ENCODE results near the gene UBE2B. TPM values are rescaled to one million over a fixed set of nuclear protein-coding genes. Genes with fewer than 3 reads are reported as not detected.
"Not testable (repeated sequence)": the region's sequence is repeated elsewhere in the genome, so short reads cannot be mapped to it uniquely, and the experiment has no call there.

UBE2B gene
- total RNA-seq = 68.3 TPM

DNA sequence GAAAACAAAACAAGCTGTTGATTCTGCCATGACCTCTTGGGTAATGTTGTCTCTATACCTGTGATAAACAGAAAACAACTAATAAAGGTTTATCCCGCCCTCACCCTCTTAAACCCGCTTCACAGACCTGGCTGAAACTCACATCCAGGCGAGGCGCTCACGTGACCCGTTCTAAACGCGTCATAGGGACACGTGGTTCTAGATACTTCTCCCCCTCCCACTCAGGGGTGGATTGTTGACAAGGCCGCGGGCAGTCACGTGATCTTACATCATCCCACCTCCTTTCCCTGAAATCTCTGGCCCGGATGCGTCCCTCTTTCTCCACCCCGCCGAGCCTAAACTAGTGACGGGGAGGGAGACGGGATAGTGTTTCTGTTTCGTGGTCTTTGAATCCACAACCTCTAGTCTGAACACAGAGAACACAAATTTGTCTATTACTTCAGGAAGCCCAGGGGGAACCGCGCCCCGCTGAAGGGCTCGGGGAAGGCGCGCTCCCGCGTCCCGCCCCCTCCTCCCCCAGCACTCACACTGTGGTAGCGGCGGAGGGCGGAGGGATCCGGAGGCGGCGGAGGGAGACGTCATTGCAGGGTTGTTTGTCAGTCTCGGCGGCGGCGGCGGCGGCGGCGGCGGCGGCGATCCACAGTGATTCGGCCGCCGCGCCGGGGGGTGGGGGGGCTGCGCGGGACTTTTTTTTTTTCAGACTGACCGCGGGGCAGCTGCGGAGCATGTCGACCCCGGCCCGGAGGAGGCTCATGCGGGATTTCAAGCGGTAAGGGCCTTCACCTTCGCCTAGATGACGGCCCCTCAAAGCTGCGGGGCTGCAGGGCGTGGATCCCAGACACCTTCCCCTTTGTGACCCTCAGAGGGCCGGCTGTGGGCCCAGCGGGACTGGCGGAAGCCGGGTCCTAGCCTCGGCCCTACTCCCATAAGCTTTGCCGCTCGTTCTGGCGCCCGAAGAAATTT, at the start of gene UBE2B:
Gene UBE2B, plus strand, starts transcription at position 699 of the 963 bp plus-strand sequence. Its CDS starts 27 bp downstream, at position 726.
- peak within 1 kb of the TSS; percentile 99 for H3K27ac ChIP-seq
- peak within 1 kb of the TSS; percentile 76 to 81 for H3K4me3 ChIP-seq
- H3K27me3 ChIP-seq = no peaks in the 10 kb centered on the region
- H3K36me3 ChIP-seq = peaks cover 0 to 3% of the 10 kb centered on the region in 2 donors
- TF ChIP-seq, protein P1, sequence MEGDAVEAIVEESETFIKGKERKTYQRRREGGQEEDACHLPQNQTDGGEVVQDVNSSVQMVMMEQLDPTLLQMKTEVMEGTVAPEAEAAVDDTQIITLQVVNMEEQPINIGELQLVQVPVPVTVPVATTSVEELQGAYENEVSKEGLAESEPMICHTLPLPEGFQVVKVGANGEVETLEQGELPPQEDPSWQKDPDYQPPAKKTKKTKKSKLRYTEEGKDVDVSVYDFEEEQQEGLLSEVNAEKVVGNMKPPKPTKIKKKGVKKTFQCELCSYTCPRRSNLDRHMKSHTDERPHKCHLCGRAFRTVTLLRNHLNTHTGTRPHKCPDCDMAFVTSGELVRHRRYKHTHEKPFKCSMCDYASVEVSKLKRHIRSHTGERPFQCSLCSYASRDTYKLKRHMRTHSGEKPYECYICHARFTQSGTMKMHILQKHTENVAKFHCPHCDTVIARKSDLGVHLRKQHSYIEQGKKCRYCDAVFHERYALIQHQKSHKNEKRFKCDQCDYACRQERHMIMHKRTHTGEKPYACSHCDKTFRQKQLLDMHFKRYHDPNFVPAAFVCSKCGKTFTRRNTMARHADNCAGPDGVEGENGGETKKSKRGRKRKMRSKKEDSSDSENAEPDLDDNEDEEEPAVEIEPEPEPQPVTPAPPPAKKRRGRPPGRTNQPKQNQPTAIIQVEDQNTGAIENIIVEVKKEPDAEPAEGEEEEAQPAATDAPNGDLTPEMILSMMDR (IDR thresholded peaks at IDR 0.05) = peak in 1 of 3 experiments; percentile 17
- TF ChIP-seq POLR2AphosphoS5 (IDR thresholded peaks at IDR 0.05; ENCODE audit: insufficient read depth in 1 of 2, low read depth in 1 of 2) = peak; percentile 98 to 100
- peak in 1 of 2 donors; percentile 82 for TF ChIP-seq POLR2A (IDR thresholded peaks at IDR 0.05)
- intact Hi-C loops (cut with DNase I) = loop anchor here (1.0 kb wide), 1 partner anchor 154 kb away; the partner anchor contains the start of gene JADE2
- DNase-seq (ENCODE audit: extremely low spot score in 2 of 2) = peak; percentile 99 to 100
- H3K9me3 ChIP-seq = no peaks in the 10 kb centered on the region
- peaks cover 38% of the 10 kb centered on the region for H3K4me1 ChIP-seq

DNA sequence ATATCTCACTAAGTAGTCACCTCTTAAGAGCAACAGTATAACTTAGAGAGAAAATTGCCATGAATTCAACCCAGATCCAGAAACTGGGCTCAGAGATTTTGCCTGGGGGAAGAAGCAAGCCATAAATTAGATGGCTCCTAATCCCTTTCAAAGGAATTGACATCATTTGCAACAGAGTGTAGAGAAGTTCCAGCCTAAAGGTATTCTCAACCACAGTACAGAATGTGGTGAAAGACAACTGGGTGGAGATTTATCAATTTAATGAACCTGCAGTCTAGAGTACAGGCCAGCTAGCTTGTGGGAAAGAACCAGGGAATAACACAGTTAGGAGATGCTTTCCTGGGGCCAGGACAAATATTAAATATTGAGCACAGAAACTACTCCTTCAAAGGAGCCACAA, 44.0 kb upstream of the UBE2B start:
- Histone ChIP-seq H3K9me3 (no peaks in the 10 kb centered on the region), H3K4me1 (no peaks in the 10 kb centered on the region), H3K27ac (no peak overlapping the region), H3K36me3 (no peaks in the 10 kb centered on the region), H3K27me3 (no peaks in the 10 kb centered on the region), H3K4me3 (no peak overlapping the region)
- DNase-seq (ENCODE audit: extremely low spot score in 2 of 2) = no peak
- intact Hi-C loops (cut with DNase I) = no loop called here
- TF ChIP-seq, protein P1 (IDR thresholded peaks at IDR 0.05) = no peak
- TF ChIP-seq POLR2AphosphoS5 (IDR thresholded peaks at IDR 0.05; ENCODE audit: insufficient read depth in 1 of 2, low read depth in 1 of 2) (no peak), POLR2A (IDR thresholded peaks at IDR 0.05) (no peak)

DNA sequence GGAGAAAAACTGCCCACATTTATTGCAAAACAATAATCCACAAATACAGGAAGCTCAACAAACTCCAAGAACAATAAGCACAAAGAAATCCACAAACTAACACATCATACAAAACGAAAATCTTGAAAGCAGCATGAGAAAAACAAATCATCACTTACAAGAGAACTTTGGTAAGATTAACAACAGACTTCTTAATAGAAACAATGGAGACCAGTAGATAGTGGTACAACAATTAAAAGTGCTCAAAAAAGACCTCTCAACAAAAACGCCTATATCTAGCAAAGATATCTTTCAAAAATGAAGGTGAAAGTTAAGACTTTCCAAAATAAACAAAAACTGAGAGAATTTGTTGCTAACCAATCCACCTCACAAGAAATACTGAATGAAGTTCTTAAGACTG, 42.8 kb upstream of the UBE2B start:
- Histone ChIP-seq H3K27me3 (no peaks in the 10 kb centered on the region), H3K9me3 (no peaks in the 10 kb centered on the region), H3K4me3 (no peak overlapping the region), H3K4me1 (no peaks in the 10 kb centered on the region), H3K36me3 (no peaks in the 10 kb centered on the region), H3K27ac (no peak overlapping the region)
- TF ChIP-seq POLR2AphosphoS5 (IDR thresholded peaks at IDR 0.05; ENCODE audit: insufficient read depth in 1 of 2, low read depth in 1 of 2) = no peak
- TF ChIP-seq, protein P1 (IDR thresholded peaks at IDR 0.05) = no peak
- no peak for TF ChIP-seq POLR2A (IDR thresholded peaks at IDR 0.05)
- intact Hi-C loops (cut with DNase I) = no loop called here
- no peak for DNase-seq (ENCODE audit: extremely low spot score in 2 of 2)

DNA sequence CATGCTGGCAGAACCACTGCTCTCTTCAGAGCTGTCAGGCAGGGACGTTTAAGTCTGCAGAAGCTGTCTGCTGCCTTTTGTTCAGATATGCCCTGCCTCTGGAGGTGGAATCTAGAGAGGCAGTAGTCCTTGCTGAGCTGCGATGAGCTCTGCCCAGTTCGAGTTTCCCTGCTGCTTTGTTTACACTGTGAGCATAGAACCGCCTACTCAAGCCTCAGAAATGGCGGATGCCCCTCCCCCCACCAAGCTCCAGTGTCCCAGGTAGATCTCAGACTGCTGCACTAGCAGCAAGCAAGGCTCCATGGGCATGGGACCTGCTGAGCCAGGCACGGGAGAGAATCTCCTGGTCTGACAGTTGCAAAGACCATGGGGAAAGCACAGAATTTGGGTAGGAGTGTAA, 34.5 kb upstream of the UBE2B start:
- H3K9me3 ChIP-seq; H3K36me3 ChIP-seq; intact Hi-C loops (cut with DNase I); H3K27me3 ChIP-seq; DNase-seq (ENCODE audit: extremely low spot score in 2 of 2); H3K4me1 ChIP-seq; H3K4me3 ChIP-seq; H3K27ac ChIP-seq: not testable (repeated sequence)

DNA sequence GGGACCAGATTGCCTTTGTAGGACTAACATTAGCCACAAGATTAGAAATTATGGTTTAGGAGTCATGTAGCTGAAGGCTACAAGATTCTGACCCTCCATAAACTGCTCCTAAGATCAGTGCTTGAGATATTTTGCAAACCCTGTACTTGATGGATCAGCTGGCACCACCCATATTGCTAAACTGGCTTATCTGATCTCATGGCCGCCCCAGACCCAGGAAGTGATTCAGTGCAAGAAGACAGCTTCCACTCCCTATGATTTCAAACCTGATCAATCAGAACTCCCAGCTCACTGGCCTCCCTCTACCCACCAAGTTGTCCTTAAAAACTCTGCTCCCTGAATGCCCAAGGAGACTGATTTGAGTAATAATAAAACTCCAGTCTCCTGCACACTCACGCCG, 27.9 kb upstream of the UBE2B start:
- H3K9me3 ChIP-seq; H3K4me3 ChIP-seq; H3K27me3 ChIP-seq; intact Hi-C loops (cut with DNase I); H3K27ac ChIP-seq; H3K36me3 ChIP-seq; H3K4me1 ChIP-seq; DNase-seq (ENCODE audit: extremely low spot score in 2 of 2): not testable (repeated sequence)

DNA sequence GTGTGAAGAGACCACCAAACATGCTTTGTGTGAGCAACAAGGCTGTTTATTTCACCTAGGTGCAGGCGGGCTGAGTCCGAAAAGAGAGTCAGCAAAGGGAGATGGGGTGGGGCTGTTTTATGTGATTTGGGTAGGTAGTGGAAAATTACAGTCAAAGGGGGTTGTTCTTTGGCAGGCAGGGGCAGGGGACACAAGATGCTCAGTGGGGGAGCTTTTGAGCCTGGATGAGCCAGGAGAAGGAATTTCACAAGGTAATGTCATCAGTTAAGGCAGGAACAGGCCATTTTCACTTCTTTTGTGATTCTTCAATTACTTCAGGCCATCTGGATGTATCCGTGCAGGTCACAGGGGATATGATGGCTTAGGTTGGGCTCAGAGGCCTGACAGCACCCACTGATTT, 25.9 kb upstream of the UBE2B start:
- H3K27ac ChIP-seq = not testable (repeated sequence)

More for the DNA sequence above, 25.9 kb upstream of the UBE2B start:
- H3K27me3 ChIP-seq; DNase-seq (ENCODE audit: extremely low spot score in 2 of 2); H3K4me1 ChIP-seq; intact Hi-C loops (cut with DNase I); H3K36me3 ChIP-seq; H3K4me3 ChIP-seq; H3K9me3 ChIP-seq: not testable (repeated sequence)
